Panc1 (cell line): ENCODE results near the gene SLC7A1.

Source experiments
- POLR2AphosphoS5 ChIP-seq: IDR thresholded peaks from 2 replicates; pipeline ENCODE4 v1.6.1; 2012; ENCODE audit warnings: mild to moderate bottlenecking, low read depth, low read length, moderate library complexity
- TF ChIP-seq, protein P1 (sequence below): fragments of 450-650 bp; IDR thresholded peaks from 2 replicates; pipeline ENCODE4 v1.5.1; 2017; ENCODE audit warnings: mild to moderate bottlenecking
- TF ChIP-seq, protein P2 (sequence below), 2 experiments: IDR thresholded peaks; 2 replicates each; pipeline ENCODE4 v1.6.1; 2011 to 2012; ENCODE audit warnings: low read depth in 2 of 2, control low read depth in 1 of 2, low read length in 1 of 2, mild to moderate bottlenecking in 1 of 2, moderate library complexity in 1 of 2; ENCODE audit not compliant: insufficient read depth in 1 of 2

DNA sequence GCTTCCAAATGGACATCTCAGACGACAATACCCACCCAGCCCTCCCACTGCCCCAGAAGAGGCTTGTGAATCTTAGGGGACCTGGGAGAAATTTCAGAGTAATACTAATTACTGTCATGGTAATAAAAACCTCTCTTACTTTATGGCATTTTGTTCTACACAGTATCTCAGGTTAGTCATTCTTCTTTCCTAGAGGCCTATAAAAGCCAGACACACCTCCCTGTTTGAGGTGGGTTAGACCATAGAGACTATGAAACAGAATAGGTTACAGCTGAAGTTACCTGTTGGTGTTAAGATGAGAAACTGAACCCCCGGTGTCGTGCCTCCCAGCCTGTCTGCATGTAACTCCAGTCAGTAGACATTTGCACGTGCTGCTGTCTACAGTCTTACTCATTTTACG lies 113.9 kb downstream of the SLC7A1 start:
- TF ChIP-seq, protein P1, sequence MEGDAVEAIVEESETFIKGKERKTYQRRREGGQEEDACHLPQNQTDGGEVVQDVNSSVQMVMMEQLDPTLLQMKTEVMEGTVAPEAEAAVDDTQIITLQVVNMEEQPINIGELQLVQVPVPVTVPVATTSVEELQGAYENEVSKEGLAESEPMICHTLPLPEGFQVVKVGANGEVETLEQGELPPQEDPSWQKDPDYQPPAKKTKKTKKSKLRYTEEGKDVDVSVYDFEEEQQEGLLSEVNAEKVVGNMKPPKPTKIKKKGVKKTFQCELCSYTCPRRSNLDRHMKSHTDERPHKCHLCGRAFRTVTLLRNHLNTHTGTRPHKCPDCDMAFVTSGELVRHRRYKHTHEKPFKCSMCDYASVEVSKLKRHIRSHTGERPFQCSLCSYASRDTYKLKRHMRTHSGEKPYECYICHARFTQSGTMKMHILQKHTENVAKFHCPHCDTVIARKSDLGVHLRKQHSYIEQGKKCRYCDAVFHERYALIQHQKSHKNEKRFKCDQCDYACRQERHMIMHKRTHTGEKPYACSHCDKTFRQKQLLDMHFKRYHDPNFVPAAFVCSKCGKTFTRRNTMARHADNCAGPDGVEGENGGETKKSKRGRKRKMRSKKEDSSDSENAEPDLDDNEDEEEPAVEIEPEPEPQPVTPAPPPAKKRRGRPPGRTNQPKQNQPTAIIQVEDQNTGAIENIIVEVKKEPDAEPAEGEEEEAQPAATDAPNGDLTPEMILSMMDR = no peak
- no peak for TF ChIP-seq POLR2AphosphoS5
- TF ChIP-seq, protein P2, sequence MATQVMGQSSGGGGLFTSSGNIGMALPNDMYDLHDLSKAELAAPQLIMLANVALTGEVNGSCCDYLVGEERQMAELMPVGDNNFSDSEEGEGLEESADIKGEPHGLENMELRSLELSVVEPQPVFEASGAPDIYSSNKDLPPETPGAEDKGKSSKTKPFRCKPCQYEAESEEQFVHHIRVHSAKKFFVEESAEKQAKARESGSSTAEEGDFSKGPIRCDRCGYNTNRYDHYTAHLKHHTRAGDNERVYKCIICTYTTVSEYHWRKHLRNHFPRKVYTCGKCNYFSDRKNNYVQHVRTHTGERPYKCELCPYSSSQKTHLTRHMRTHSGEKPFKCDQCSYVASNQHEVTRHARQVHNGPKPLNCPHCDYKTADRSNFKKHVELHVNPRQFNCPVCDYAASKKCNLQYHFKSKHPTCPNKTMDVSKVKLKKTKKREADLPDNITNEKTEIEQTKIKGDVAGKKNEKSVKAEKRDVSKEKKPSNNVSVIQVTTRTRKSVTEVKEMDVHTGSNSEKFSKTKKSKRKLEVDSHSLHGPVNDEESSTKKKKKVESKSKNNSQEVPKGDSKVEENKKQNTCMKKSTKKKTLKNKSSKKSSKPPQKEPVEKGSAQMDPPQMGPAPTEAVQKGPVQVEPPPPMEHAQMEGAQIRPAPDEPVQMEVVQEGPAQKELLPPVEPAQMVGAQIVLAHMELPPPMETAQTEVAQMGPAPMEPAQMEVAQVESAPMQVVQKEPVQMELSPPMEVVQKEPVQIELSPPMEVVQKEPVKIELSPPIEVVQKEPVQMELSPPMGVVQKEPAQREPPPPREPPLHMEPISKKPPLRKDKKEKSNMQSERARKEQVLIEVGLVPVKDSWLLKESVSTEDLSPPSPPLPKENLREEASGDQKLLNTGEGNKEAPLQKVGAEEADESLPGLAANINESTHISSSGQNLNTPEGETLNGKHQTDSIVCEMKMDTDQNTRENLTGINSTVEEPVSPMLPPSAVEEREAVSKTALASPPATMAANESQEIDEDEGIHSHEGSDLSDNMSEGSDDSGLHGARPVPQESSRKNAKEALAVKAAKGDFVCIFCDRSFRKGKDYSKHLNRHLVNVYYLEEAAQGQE (IDR thresholded peaks at IDR 0.05; ENCODE audit: insufficient read depth in 1 of 2, low read depth in 2 of 2, low read length in 1 of 2) = no peak
